ENCODE data around the gene SKP2. TPM values are rescaled to one million over a fixed set of nuclear protein-coding genes. Genes with fewer than 3 reads are reported as not detected.

The SKP2 gene
- total RNA-seq, 1 experiment from 2014 or later = 21.5 TPM

GRCh38 chr5:36108758-36109460, 43.0 kb upstream of the SKP2 start:
- no peak for DNase-seq (ENCODE audit: low read depth, low spot score)
- no peak for ATAC-seq
- no peak overlapping the region for H3K27ac ChIP-seq (ENCODE audit: low read length)
- no peaks in the 10 kb centered on the region; the same call in 1 of the 2 replicates for H3K4me1 ChIP-seq (ENCODE audit: control insufficient read depth, insufficient read depth, low read length)
- TF ChIP-seq TCF7L2 (IDR thresholded peaks at IDR 0.05; ENCODE audit: low read depth, low read length) (no peak), REST (IDR thresholded peaks at IDR 0.05; ENCODE audit: insufficient read depth in 1 of 2, low read depth in 2 of 2, low read length in 1 of 2) (no peak)
- H3K36me3 ChIP-seq (ENCODE audit: control insufficient read depth, insufficient read depth, low read length) = no peaks in the 10 kb centered on the region
- POLR2A ChIA-PET = no interaction called here
- intact Hi-C loops (cut with micrococcal nuclease; ENCODE audit: unreplicated experiment) = no loop called here
- no peaks in the 10 kb centered on the region for H3K9me3 ChIP-seq (ENCODE audit: control insufficient read depth, insufficient read depth, low read depth, low read length)
- BruUV-seq (replicated peaks) = no TSS peak
- CTCF ChIA-PET = no interaction called here
- in situ Hi-C loops (cut with HindIII; ENCODE audit: low pct_unique_long_range_greater_than_20kb, low sequenced_read_pairs) = no loop called here
- H3K27me3 ChIP-seq (ENCODE audit: control insufficient read depth, insufficient read depth, low read length) = no peaks in the 10 kb centered on the region
- no peak overlapping the region for H3K4me3 ChIP-seq (ENCODE audit: low read depth in 2 of 2, low read length in 2 of 2)

DNA sequence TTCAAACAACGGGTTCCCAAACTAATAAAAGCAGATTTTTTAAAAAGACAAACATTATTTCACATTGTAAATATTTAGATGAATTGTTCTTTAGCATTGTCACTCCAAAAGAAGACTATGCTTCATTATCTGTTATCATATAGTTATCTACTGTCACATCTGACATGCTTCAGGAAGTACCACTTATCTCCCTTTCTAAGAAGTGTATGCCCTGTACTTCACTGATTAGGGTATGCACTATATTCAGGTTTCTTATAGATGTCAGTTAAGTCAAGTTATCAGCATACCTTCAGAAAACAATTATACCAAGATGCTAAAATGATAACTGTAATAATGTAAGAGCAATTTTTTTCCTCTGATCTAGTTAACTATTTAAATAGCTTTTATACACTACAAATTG, 40.7 kb upstream of the SKP2 start:
- Histone ChIP-seq H3K27ac (ENCODE audit: low read length) (no peak overlapping the region), H3K4me3 (ENCODE audit: low read depth in 2 of 2, low read length in 2 of 2) (no peak overlapping the region), H3K9me3 (ENCODE audit: control insufficient read depth, insufficient read depth, low read depth, low read length) (no peaks in the 10 kb centered on the region), H3K36me3 (ENCODE audit: control insufficient read depth, insufficient read depth, low read length) (no peaks in the 10 kb centered on the region), H3K27me3 (ENCODE audit: control insufficient read depth, insufficient read depth, low read length) (no peaks in the 10 kb centered on the region), H3K4me1 (ENCODE audit: control insufficient read depth, insufficient read depth, low read length) (no peaks in the 10 kb centered on the region; the same call in 1 of the 2 replicates)
- CTCF ChIA-PET = no interaction called here
- TF ChIP-seq TCF7L2 (IDR thresholded peaks at IDR 0.05; ENCODE audit: low read depth, low read length) = no peak
- no peak for TF ChIP-seq SIN3A (IDR thresholded peaks at IDR 0.05; ENCODE audit: borderline replicate concordance, insufficient read depth, low read depth, low read length)
- TF ChIP-seq, protein P1, sequence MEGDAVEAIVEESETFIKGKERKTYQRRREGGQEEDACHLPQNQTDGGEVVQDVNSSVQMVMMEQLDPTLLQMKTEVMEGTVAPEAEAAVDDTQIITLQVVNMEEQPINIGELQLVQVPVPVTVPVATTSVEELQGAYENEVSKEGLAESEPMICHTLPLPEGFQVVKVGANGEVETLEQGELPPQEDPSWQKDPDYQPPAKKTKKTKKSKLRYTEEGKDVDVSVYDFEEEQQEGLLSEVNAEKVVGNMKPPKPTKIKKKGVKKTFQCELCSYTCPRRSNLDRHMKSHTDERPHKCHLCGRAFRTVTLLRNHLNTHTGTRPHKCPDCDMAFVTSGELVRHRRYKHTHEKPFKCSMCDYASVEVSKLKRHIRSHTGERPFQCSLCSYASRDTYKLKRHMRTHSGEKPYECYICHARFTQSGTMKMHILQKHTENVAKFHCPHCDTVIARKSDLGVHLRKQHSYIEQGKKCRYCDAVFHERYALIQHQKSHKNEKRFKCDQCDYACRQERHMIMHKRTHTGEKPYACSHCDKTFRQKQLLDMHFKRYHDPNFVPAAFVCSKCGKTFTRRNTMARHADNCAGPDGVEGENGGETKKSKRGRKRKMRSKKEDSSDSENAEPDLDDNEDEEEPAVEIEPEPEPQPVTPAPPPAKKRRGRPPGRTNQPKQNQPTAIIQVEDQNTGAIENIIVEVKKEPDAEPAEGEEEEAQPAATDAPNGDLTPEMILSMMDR (IDR thresholded peaks at IDR 0.05) = no peak
- no peak for DNase-seq (ENCODE audit: low read depth, low spot score)
- BruUV-seq (replicated peaks) = no TSS peak
- intact Hi-C loops (cut with micrococcal nuclease; ENCODE audit: unreplicated experiment) = no loop called here
- in situ Hi-C loops (cut with HindIII; ENCODE audit: low pct_unique_long_range_greater_than_20kb, low sequenced_read_pairs) = no loop called here
- POLR2A ChIA-PET = no interaction called here
- no peak for ATAC-seq

GRCh38 chr5:36125868-36126267, 26.0 kb upstream of the SKP2 start:
- intact Hi-C loops (cut with micrococcal nuclease; ENCODE audit: unreplicated experiment) = no loop called here
- CTCF ChIA-PET = no interaction called here
- Histone ChIP-seq H3K4me1 (ENCODE audit: control insufficient read depth, insufficient read depth, low read length) (no peaks in the 10 kb centered on the region), H3K4me3 (ENCODE audit: low read depth in 2 of 2, low read length in 2 of 2) (no peak overlapping the region), H3K27ac (ENCODE audit: low read length) (no peak overlapping the region), H3K36me3 (ENCODE audit: control insufficient read depth, insufficient read depth, low read length) (no peaks in the 10 kb centered on the region), H3K9me3 (ENCODE audit: control insufficient read depth, insufficient read depth, low read depth, low read length) (no peaks in the 10 kb centered on the region), H3K27me3 (ENCODE audit: control insufficient read depth, insufficient read depth, low read length) (no peaks in the 10 kb centered on the region)
- ATAC-seq (no peak), DNase-seq (ENCODE audit: low read depth, low spot score) (no peak)
- POLR2A ChIA-PET = no interaction called here
- in situ Hi-C loops (cut with HindIII; ENCODE audit: low pct_unique_long_range_greater_than_20kb, low sequenced_read_pairs) = no loop called here
- TF ChIP-seq REST (IDR thresholded peaks at IDR 0.05; ENCODE audit: insufficient read depth in 1 of 2, low read depth in 2 of 2, low read length in 1 of 2) (no peak), POLR2AphosphoS5 (IDR thresholded peaks at IDR 0.05; ENCODE audit: low read depth, low read length) (no peak), TCF7L2 (IDR thresholded peaks at IDR 0.05; ENCODE audit: low read depth, low read length) (no peak), SIN3A (IDR thresholded peaks at IDR 0.05; ENCODE audit: borderline replicate concordance, insufficient read depth, low read depth, low read length) (no peak)
- TF ChIP-seq, protein P1 (IDR thresholded peaks at IDR 0.05) = no peak
- no TSS peak for BruUV-seq (replicated peaks)
